ENCODE data around the gene CMYA5.

The CMYA5 gene

DNA sequence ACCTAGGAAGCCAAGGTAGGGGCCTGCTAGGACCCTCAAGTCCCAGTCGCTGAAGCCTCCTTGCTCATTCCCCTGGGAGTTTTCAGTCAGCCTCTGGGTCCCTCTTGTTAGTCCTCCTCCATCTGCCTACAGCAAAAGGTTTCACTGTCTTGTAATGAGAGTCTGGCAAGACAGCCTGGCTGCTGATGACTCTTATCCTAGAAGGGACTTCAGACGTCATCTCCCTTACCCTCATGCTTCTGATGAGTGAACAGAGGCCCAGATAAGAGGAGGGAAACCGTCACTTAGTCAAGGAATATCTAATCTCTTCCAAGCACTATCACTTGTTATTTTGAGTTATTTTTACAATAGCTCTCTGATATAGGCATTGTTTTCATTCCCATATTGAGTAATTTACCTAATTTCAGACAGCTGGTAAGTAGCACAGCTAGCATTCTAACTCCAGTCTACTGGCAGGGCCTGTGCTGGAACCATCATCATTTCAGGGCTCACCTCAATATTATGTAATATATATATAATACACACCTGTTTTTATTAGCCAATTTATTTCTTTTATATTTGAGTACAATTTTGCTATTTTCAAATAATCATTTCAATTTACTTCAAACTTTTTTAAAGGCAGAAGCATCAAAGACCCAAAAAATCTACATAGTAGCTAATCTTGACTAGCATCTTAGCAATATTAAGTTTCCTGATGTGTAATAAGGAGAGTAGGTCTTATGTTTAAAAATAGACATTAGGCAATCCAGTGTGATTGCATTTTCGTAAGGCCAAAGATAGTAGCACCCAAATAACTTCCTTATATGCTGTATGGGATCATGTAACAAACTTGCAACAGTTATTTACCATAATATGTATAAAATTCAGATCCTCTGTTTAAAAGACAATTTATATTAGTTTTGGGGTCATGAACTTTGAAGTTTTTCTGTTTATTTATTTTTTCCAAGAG, 7.9 kb downstream of the CMYA5 start:
- Histone ChIP-seq H2AFZ (ENCODE audit: low read length) (no peak overlapping the region), H3K36me3 (ENCODE audit: insufficient read depth, low read length) (no peaks in the 10 kb centered on the region), H3K4me2 (ENCODE audit: low read length) (no peak overlapping the region), H3K9ac (ENCODE audit: low read length) (no peak overlapping the region), H3K27ac (ENCODE audit: low read depth, low read length, poor library complexity, severe bottlenecking) (no peak overlapping the region), H3K4me3 (ENCODE audit: low read depth, low read length, poor library complexity, severe bottlenecking) (no peak overlapping the region), H4K20me1 (ENCODE audit: insufficient read depth, low read length) (no peaks in the 10 kb centered on the region), H3K9me2 (ENCODE audit: low read depth, low read length) (no peaks in the 10 kb centered on the region), H3F3A (ENCODE audit: insufficient read depth, low read length) (no peaks in the 10 kb centered on the region), H3K27me3 (ENCODE audit: insufficient read depth, low read length) (no peaks in the 10 kb centered on the region), H3K79me2 (ENCODE audit: insufficient read depth, low read length) (no peaks in the 10 kb centered on the region), H3K9me3 (ENCODE audit: low read length) (no peaks in the 10 kb centered on the region), H3K4me1 (ENCODE audit: insufficient read depth, low read length, severe bottlenecking) (no peaks in the 10 kb centered on the region)
- no peak for TF ChIP-seq EZH2 (IDR thresholded peaks at IDR 0.05; ENCODE audit: borderline replicate concordance, low read length)
- TF ChIP-seq, protein P1, sequence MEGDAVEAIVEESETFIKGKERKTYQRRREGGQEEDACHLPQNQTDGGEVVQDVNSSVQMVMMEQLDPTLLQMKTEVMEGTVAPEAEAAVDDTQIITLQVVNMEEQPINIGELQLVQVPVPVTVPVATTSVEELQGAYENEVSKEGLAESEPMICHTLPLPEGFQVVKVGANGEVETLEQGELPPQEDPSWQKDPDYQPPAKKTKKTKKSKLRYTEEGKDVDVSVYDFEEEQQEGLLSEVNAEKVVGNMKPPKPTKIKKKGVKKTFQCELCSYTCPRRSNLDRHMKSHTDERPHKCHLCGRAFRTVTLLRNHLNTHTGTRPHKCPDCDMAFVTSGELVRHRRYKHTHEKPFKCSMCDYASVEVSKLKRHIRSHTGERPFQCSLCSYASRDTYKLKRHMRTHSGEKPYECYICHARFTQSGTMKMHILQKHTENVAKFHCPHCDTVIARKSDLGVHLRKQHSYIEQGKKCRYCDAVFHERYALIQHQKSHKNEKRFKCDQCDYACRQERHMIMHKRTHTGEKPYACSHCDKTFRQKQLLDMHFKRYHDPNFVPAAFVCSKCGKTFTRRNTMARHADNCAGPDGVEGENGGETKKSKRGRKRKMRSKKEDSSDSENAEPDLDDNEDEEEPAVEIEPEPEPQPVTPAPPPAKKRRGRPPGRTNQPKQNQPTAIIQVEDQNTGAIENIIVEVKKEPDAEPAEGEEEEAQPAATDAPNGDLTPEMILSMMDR (IDR thresholded peaks at IDR 0.05; ENCODE audit: low read length): no peak

DNA sequence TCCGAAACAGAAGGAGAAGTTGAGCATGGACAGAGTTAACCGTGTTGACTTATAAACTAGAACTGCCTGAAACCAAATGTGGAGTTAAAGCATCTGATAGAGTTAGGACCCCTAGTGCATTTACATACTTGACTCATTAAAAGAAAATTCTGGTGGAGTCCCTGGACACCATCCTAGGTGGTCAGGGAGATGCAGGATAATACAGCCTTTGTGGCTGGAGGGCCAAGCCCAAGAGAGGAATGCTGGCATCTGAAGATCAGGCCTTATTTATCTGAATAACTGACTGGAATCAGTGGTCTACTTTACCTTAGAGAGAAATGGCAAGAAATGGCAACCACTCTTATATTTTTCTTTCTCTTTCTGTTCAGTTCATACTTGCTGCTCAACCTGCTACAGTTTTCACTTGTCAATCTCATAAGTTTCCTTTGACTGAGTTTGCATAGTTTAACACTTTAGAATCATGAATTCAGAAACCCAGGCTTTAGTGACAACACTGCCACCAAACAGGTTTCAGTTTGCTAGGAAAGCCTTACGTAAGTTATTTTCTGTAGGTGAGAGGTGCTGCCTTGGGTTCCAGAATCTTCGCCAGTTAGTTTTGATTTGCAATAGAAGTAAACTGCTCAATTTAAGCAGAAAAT, 10.2 kb downstream of the CMYA5 start:
- Histone ChIP-seq H3K4me1 (ENCODE audit: insufficient read depth, low read length, severe bottlenecking) (no peaks in the 10 kb centered on the region), H3K9me3 (ENCODE audit: low read length) (no peaks in the 10 kb centered on the region), H2AFZ (ENCODE audit: low read length) (no peak overlapping the region), H4K20me1 (ENCODE audit: insufficient read depth, low read length) (no peaks in the 10 kb centered on the region), H3K4me2 (ENCODE audit: low read length) (no peak overlapping the region), H3K79me2 (ENCODE audit: insufficient read depth, low read length) (no peaks in the 10 kb centered on the region), H3K9me2 (ENCODE audit: low read depth, low read length) (no peaks in the 10 kb centered on the region), H3K36me3 (ENCODE audit: insufficient read depth, low read length) (no peaks in the 10 kb centered on the region), H3K9ac (ENCODE audit: low read length) (no peak overlapping the region), H3K4me3 (ENCODE audit: low read depth, low read length, poor library complexity, severe bottlenecking) (no peak overlapping the region), H3F3A (ENCODE audit: insufficient read depth, low read length) (no peaks in the 10 kb centered on the region), H3K27me3 (ENCODE audit: insufficient read depth, low read length) (no peaks in the 10 kb centered on the region), H3K27ac (ENCODE audit: low read depth, low read length, poor library complexity, severe bottlenecking) (no peak overlapping the region)
- TF ChIP-seq, protein P1 (IDR thresholded peaks at IDR 0.05; ENCODE audit: low read length): no peak
- no peak for TF ChIP-seq EZH2 (IDR thresholded peaks at IDR 0.05; ENCODE audit: borderline replicate concordance, low read length)

DNA sequence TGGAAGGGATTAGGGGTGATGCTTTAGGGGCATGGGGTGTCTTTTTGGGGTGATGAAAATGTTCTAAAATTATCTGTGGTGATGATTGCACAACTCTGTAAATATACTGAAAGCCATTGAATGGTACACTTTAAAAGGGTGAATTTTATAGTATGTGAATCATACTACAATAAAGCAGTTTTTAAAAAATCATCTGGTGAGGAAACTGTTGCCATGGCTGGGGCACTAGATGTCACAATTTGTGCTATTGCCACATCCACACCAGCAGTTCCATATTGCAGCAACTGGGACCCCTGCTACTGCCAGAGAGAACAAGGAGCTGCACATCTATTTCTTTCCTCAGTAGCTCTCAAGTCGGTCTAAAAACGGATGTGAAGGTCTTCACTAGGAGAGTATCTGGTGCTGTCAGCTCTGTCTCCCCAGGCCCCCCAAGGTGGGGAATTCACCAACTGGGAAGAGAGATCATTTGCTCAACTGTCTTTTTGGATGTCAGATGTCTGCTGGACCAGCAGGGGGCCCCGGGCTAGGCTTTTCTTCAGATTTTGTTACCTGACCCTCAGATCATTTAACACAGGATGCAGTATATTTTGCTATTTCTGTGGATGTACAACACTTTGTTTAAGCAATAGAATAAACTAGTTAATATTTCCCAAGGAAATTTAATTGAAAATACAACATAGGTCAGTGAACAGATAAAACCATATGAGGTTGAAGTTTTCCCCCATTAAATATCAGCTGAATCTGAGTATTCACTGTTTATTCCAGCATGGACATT, 13.2 kb downstream of the CMYA5 start:
- Histone ChIP-seq H3K4me3 (ENCODE audit: low read depth, low read length, poor library complexity, severe bottlenecking) (no peak overlapping the region), H3K79me2 (ENCODE audit: insufficient read depth, low read length) (no peaks in the 10 kb centered on the region), H4K20me1 (ENCODE audit: insufficient read depth, low read length) (no peaks in the 10 kb centered on the region), H3K27me3 (ENCODE audit: insufficient read depth, low read length) (no peaks in the 10 kb centered on the region), H3K4me2 (ENCODE audit: low read length) (no peak overlapping the region), H3K9me3 (ENCODE audit: low read length) (no peaks in the 10 kb centered on the region), H3K36me3 (ENCODE audit: insufficient read depth, low read length) (no peaks in the 10 kb centered on the region), H2AFZ (ENCODE audit: low read length) (no peak overlapping the region), H3K4me1 (ENCODE audit: insufficient read depth, low read length, severe bottlenecking) (no peaks in the 10 kb centered on the region), H3K9me2 (ENCODE audit: low read depth, low read length) (no peaks in the 10 kb centered on the region), H3K27ac (ENCODE audit: low read depth, low read length, poor library complexity, severe bottlenecking) (no peak overlapping the region), H3K9ac (ENCODE audit: low read length) (no peak overlapping the region), H3F3A (ENCODE audit: insufficient read depth, low read length) (no peaks in the 10 kb centered on the region)
- no peak for TF ChIP-seq EZH2 (IDR thresholded peaks at IDR 0.05; ENCODE audit: borderline replicate concordance, low read length)
- TF ChIP-seq, protein P1 (IDR thresholded peaks at IDR 0.05; ENCODE audit: low read length): peak; percentile 57; the same call in 1 of the 2 replicates

All from OCI-LY1 (cell line).